GM18519 (cell line): ENCODE data around the gene NUP62.
"Not testable (repeated sequence)": the region's sequence is repeated elsewhere in the genome, so short reads cannot be mapped to it uniquely, and the experiment has no call there.

Experiments used
- ATAC-seq: cut with Tn5 transposase; IDR thresholded peaks from one replicate; pipeline ENCODE4 v1.9.1; 2021; ENCODE audit warnings: mild to moderate bottlenecking, moderate library complexity; ENCODE audit not compliant: unreplicated experiment, low FRiP score

Gene NUP62, protein sequence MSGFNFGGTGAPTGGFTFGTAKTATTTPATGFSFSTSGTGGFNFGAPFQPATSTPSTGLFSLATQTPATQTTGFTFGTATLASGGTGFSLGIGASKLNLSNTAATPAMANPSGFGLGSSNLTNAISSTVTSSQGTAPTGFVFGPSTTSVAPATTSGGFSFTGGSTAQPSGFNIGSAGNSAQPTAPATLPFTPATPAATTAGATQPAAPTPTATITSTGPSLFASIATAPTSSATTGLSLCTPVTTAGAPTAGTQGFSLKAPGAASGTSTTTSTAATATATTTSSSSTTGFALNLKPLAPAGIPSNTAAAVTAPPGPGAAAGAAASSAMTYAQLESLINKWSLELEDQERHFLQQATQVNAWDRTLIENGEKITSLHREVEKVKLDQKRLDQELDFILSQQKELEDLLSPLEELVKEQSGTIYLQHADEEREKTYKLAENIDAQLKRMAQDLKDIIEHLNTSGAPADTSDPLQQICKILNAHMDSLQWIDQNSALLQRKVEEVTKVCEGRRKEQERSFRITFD

DNA sequence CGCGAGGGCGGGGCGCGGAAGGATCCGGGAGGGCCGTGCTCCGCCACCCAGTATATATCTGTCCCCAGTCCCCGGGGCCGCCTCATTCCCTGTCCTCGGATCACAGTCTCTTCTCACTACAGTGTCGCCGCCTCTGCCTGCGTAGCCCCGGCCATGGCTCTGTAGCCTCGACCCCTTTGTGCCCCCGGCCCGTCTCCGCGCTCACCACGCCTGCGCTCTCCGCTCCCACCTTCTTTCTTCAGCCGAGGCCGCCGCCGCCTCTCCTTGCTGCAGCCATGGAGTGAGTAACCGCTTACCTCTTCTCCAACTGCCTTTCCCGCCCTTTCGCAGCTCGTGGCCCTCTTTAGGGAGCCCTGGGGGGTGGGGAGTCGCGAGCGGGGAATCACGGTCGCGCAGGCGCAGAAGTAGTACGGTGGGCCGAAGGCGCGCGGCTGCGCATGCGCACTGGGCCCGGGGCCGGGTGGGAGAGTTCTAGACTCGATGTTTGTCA is at the start of gene NUP62, which contains the start of gene ATF5:
NUP62 (minus strand) TSS at position 384 of the 490 bp plus-strand sequence. CDS start 19,697 bp downstream, outside the sequence.
ATF5 (plus strand) TSS at position 85 of the 490 bp plus-strand sequence. CDS start 1,646 bp downstream, outside the sequence.
- ATAC-seq, result peak; percentile 29

DNA sequence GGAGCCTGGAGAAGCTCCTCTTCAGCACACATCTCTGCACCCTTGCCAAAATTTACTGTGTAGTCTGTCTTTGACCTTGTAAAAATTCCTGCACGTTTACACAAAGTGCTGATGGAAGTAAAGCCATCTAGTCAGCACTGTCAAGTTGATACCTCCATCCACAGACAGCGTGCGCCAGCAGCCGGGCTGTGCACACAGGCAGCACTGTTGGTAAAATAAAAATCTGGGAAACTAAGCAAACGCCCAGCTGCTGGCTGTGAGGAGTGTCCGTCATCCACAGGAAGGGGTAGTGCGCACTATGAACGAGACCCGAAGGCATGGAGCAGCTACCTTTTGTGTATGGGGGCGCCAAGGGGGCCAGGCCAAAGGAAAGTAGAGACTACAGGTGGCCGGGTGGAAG is 49.0 kb upstream of the NUP62 start:
- ATAC-seq, result no peak

DNA sequence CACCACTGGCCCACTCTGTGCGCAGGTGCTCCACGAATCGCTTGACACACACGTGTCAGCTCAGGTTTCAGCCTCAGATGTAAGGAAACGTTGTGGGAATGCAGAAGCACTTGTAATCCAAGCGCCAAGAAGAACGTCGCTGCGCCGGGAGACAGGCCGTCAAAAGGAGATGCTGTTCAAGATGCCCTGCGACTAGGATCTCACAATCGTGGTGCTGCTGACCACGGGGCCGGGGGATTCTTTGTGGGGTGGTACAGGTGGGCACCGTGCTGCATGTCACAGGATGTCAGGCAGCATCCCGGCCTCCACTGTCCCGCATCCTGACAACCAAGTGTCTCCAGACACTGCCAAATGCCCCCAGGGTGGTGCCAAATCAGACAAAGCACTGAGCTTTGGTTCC is 48.6 kb upstream of the NUP62 start:
- no peak for ATAC-seq

DNA sequence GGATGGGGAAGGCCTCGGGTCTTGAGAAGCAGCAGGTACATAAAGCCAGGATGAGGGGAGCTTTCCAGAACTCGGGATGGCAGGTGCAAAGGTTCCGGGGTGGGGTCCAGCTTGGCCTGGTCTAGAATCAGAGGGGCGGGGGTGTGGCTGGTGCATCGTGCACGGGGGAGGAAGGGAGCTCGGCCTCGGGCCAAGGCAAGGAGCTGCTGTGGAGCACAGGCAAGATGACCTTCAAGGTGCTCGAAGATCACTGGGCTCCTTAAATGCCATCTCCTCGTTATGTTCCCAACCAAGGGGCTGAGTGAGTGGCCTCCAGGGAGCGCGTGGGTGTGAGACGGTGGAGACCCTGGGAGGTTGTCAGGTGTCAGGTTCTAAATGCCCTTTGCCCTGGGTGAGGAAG is 47.8 kb upstream of the NUP62 start:
- no peak for ATAC-seq

DNA sequence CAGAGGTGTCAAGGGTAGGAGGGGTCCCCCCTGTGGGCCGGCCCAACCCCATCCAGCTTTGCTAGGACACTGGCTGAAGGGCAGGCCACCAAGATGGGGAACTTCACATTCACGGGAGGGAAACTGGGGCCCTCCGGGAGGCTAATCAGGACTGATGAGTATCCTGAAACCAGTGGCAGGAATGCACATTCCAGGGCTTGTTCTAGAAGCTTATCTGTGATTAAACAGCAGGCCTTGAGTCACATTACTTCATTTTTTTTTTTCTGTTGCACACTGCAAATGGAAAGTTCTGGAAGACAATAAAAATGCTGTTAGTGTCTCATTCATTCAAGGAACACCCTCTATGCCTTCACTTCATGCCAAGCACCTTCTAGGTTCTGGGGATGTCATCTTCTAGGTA is 47.2 kb upstream of the NUP62 start:
- no peak for ATAC-seq

DNA sequence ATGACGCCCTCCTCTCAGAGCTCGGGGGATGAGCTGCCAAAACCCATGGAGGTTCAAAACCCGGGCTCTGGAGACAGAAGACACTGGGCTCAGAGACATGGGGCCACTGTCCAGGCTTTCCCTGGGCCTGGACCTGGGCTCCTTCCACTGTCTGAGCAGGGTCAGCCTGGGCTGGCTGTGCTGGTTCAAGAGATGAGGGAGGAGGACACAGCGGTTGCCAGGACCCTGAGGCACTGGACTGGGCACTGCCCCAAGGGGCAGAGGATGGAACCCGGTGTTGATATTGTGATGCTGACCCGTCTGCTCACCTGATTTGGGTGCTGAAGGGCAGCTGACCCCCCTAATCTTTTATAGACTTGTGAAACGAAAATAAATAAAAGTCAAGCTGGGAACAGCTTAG is 45.7 kb upstream of the NUP62 start:
- ATAC-seq, result no peak

DNA sequence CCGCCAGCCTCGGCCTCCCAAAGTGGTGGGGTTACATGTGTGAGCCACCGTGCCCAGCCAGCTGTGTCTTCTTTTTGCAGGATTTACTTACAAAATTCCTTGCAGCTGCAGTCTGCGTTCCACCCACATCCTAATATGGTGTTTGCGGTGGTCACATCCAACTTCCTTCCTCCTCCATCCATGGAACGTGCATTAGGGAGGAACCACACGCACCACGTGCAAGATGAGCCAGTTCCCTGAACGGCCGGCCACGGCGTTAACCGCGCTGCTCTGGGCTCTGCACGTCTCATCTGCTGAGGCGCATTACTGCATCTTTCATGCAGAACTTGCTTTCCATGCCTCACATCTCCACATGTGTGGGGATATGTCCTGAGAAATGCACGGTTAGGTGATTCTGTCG is 44.7 kb upstream of the NUP62 start:
- no peak for ATAC-seq

DNA sequence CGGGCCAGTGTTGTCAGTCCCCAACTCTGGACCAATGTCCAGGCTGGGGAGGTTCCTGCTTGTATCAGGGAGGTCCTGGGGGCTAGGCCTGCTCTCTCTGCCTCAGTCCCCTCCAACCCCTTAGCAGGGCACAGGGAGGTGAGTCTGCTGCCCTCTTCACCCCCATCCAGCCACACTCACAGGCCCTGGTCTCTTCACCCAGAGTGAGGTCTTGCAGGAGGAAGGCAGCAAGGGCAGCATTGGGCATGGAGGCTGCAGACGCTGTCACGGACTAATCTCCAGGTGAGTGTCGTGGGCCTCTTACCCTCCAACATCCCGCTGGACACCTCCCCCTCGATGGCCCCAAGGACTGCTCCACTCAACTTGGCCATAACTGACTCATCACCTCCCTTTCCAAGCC is 43.5 kb upstream of the NUP62 start:
- no peak for ATAC-seq

DNA sequence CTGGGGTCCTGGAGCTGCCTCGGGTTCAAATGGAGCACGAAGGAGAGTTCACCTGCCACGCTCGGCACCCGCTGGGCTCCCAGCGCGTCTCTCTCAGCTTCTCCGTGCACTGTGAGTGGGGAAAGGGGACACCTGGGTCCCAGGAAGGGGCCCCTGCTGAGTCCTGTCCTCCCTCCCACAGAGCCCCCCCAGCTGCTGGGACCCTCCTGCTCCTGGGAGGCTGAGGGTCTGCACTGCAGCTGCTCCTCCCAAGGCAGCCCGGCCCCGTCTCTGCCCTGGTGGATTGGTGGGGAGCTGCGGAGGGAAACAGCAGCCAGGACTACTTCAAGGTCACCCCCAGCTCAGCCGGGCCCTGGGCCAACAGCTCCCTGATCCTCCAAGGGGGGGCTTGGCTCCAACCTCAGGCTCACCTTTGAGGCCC is 42.7 kb upstream of the NUP62 start:
- ATAC-seq, result no peak

DNA sequence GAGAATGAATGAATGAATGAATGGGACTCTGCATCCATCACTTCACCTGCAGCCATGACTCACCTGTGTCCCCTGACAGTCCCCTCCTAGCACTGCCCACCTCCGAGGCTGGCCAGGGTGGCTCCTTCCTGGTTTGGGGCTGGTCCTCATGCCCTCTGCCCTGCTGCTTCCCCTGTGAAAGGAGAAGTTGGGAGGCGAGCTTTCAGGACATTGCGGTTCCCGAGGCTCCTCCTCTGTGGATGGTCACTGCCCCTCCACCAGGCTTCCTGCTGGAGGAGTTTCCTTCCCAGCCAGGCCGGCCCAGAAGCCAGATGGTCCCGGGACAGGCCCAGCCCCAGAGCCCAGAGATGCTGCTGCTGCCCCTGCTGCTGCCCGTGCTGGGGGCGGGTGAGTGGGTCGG is 40.1 kb upstream of the NUP62 start:
- ATAC-seq, result not testable (repeated sequence)

DNA sequence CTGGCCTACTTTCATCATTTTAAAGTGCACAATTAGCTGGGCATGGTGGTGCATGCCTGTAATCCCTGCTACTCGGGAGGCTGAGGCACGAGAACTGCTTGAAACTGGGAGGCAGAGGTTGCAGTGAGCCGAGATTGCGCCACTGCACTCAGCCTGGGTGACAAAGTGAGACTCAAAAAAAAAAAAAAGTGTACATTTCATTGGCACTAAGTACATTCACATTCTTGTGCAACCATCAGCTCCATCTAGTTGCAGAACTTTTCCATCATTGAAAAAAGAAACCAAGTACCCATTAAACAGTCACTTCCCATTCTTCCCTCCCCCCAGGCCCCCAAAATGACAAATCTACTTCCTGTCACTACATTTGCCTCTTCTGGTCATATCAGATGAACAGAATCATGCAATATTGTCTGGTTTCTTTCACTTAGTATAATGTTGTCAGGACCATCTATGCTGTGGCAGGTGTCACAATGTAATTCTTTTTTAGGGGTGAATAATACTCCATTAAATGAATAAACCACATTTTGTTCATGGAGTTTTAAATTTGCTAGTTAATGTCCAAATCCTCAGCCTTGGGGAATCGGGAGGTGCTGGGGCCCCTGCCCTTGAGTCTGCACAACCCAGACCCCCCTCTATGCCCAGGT is 39.1 kb upstream of the NUP62 start:
- no peak for ATAC-seq

DNA sequence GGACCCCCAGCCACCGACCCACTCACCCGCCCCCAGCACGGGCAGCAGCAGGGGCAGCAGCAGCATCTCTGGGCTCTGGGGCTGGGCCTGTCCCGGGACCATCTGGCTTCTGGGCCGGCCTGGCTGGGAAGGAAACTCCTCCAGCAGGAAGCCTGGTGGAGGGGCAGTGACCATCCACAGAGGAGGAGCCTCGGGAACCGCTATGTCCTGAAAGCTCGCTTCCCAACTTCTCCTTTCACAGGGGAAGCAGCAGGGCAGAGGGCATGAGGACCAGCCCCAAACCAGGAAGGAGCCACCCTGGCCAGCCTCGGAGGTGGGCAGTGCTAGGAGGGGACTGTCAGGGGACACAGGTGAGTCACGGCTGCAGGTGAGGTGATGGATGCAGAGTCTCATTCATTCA is 31.7 kb upstream of the NUP62 start, which contains the start of gene SIGLEC11:
SIGLEC11 (minus strand) TSS at position 193 of the 400 bp plus-strand sequence; CDS start at position 102, 91 bp downstream.
- ATAC-seq, result not testable (repeated sequence)

DNA sequence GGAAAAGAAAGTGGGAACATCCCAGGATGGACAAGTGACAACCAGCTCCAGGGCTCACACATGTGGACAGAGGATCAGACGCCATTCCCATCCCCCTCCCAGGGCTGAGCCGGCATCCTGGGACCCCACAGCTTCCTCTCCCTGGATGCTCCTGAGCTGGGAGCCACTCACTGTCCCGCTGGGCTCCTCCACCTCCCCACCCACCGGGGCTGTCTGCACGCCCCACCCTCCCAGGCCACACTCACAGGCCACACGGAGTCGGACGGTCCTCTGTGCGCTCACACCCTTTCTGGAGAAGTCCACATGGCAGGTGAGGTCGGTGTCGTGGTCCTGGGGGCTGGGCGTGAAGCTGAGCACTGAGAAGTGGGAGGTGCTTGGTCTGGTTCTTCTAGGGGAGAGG is 30.6 kb upstream of the NUP62 start:
- not testable (repeated sequence) for ATAC-seq

DNA sequence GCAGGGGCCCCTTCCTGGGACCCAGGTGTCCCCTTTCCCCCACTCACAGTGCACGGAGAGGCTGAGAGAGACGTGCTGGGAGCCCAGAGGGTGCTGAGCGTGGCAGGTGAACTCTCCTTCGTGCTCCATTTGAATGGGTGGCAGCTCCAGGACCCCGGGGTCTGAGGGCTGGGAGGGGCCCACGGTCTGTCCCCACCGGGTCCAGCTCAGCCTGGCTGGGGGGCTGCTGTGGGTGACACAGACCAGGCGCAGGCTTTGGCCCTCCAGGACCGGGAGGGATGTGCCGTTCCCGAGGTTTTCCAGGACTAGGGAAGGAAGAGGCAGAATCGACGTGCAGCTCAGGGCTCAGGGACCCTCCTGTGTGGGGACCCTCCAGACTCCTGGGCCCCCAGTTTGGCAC is 29.3 kb upstream of the NUP62 start:
- not testable (repeated sequence) for ATAC-seq

DNA sequence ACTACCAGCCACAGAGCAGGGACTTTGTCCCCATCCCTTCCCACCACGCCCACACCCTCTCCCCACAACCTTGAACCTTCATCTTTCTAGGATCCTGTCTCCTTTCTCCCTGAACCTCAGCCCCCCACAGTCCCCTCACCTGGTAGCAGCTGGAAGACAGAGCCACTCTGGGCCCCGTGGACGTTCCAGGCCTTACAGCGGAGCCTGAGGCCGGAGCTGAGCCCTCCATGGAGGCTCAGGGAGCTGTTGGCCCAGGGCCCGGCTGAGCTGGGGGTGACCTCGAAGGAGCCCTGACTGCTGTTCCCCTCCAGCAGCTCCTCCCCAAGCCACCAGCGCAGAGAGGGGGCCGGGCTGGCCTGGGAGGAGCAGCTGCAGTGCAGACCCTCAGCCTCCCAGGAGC is 28.8 kb upstream of the NUP62 start:
- ATAC-seq, result not testable (repeated sequence)

DNA sequence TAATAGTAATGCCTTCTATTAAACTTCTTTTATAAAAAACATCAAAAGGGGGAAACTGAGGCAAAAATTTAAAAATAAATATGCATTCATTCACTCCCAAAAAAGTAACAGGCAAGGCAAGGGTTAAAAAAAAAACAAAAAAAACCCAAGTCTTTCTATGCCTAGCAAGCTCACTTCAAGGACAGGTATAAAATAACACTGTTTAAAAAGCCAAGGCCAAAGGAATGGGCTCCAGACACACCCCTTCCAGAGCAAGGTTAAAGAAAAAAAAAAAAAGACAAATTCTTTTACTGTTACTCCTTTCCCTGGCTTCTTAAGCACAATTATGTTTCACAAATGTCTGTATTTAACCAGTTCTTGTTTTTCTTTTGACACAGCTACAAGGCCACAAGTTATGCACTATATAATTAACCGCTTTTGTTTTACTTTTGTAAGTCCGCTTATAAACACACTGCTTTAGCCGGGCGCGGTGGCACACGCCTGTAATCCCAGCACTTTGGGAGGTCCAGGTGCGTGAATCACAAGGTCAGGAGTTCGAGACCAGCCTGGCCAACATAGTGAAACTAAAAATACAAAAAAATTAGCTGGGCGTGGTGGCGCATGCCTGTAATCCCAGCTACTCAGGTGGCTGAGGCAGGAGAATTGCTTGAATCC is 28.1 kb upstream of the NUP62 start:
- ATAC-seq, result no peak

DNA sequence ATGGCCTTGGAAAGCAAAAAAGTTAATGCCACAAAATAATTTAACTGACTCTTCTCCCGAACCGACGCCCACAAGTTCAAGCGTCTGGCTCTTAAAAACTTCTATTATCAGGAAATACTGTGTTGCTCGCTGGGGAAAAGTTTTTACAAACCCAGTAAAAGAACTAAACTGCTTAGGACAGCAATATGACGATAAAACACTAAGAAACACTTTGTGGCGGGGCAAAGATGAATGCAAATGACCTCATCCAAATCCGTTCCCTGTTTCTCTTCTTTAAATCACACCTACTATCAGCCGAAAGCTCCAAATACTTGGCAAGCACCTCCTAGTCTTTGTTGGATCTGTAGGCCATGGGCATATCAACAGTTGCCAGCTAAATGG is 26.8 kb upstream of the NUP62 start:
- ATAC-seq, result no peak

DNA sequence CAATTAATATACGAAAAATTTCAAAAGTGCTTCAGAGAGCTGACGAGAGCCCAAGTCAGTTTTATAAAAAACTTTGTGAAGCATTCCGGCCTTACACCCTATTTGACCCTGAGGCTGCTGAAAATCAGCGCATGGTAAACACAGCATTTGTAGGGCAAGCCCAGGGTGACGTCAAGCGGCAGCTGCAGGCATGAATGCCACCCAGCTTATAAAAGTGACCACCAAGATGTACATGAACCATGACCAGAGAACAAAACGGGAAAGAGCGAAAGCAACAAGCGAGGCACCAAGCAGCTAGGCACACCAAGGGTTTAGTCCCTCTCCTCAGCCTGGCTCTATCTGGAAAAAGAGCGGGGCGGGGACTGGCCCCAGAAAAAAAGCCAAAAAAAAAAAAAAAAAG is 25.6 kb upstream of the NUP62 start:
- no peak for ATAC-seq

DNA sequence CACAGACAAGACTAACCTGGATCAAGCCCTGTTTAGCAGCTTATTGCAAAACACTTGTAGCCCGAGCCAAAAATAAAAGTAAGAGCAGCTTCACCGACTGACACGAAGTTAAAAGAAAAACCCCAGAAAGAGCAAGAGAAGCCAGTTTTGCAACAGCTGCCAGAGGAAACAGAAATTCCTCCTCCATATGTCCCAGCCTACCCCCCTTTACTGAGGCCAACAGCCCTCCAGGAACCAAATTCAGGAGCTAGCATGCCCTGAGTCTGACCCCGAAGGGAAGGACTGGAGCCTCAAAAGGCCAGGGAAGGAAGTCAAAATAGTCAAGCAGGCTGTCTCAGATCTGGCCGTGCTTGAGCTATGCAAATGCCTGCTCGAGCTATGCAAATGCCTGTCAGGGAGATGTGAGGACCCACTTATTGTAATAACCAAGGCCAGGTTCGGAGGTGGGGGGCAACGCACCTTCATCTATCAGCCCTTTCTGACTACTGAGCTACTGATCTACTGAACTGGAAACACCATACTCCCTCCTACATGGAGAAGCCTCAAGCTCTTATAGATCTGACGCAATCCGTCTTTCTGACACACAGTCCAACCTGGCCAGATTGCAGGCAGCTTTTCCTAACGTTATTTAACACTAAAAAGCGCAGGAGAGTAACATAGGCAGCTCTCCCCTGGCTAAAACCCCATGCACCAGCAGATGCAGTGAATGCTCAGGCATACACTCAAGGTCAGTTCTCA is 25.0 kb upstream of the NUP62 start:
- ATAC-seq, result no peak

DNA sequence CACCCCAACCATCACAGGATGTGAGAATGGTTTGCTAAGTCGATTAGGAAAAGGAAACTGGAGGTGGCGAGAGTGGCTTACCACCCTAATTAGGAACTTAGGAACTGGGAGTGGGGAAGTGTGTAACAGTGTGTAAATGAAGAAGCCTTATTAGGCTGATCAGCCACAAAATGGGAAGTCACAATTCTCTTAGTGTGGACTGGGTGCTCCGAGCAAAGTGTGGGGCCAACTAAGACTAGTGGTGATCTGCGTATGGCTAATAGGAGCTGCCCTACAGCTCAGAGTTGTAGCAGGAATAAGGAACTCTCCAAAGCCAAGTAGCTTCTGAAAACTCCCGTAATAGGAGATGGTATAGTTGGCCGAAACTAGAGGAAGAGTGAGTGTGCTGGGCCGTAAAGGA is 24.1 kb upstream of the NUP62 start:
- no peak for ATAC-seq
